HPDE6-E6E7 (cell line): ENCODE measurements around the gene MAPK10.

Experiments
- DNase-seq: peaks from one replicate; pipeline ENCODE4 v3.0.0; 2011; ENCODE audit warnings: missing footprints; ENCODE audit errors: extremely low spot score

MAPK10 gene

GRCh38 chr4:86359944-86360478 is at the start of gene MAPK10:
TSS of gene MAPK10 (minus strand) at chr4:86360053.
- DNase-seq = no peak

- no peak for DNase-seq
Observed at GRCh38 chr4:86403575-86403974, 43.7 kb upstream of the MAPK10 start.

- no peak for DNase-seq
Observed at GRCh38 chr4:86401826-86402225, 42.0 kb upstream of the MAPK10 start.

GRCh38 chr4:86400216-86400615 is 40.4 kb upstream of the MAPK10 start:
- no peak for DNase-seq

DNA sequence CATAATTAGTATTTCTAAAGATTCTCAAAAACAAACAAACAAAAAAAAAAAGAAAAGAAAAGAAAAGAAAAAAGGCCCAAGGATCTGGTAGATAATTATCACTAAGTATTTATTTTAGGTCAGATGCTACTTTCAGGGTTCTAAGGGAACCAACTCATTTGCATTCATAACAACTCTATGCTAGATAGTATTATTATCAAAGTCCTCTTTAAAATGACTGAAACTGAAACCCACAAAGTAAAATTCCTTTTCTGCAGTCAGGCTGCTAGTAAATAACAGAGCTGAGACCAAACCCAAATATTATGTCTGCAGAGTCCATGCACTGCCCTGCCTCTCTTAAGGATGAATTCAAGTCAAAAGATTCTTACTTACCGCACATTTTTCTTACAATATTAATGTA is 38.3 kb upstream of the MAPK10 start:
- DNase-seq = no peak

DNA sequence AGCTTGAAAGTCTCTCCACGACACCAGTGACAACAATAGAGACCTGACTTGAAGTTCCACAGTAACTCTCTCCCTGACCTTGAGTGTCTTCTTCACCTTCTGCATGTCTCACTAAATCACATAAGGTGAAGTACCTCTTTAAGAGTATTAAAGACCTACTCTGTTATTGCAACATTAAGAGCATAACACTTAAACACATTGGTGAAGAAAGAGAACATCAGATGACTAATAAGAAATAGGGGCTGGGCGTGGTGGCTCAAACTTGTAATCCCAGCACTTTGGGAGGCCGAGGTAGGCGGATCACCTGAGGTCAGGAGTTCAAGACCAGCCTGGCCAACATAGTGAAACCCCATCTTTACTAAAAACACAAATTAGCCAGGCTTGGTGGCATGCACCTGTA is 33.9 kb upstream of the MAPK10 start:
- DNase-seq = no peak

- no peak for DNase-seq
Observed at GRCh38 chr4:86389664-86390063, 29.8 kb upstream of the MAPK10 start.

DNA sequence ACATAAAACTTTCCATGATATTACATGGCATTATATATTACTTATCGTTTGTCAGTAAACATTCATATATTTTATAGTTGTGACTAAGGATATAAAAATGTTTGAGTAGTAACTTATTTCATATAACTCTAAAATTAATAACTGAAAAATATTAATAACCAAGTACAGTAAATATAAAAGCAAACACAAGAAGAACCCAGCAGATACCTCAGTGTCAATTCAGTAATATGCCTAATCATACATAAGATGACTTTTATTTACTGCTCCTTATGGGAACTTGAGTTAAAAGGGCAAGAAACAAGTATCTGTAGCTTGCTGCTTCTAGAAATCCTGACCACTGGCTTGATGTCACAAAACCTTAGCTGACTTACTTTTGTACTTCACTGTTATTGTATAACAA is 28.4 kb upstream of the MAPK10 start:
- DNase-seq = no peak

DNA sequence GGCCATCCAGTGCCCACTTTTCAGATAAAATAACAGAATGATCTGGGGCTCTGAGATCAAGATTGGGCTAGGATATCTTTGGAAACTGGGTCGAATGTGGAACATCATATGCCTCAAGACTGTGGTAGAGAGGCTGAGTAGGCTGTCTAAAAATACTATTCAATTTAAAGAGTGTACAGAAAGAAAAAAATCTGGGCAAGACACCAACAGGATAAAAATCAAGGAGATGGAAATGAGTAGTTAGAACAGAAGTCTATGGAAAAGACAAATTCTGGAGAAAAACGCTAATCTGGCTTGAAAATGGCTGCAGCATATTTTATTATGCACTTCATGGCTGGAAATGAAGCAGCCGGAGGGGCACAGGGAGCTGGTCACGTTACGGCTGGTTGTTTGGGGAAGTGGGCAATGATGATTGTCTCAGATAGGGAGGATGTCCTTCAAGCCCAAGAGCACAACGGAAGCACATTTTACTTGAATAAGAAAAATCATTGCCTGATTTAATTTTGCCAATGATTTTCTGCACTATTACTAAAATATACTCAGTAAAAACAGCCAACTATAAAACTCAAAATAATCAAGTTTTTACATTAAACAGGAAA is 27.1 kb upstream of the MAPK10 start:
- no peak for DNase-seq

GRCh38 chr4:86386201-86386600 is 26.3 kb upstream of the MAPK10 start:
- no peak for DNase-seq

GRCh38 chr4:86381431-86381830 is 21.6 kb upstream of the MAPK10 start:
- no peak for DNase-seq

GRCh38 chr4:86380181-86380724 is 20.4 kb upstream of the MAPK10 start:
- no peak for DNase-seq

- DNase-seq = no peak
Observed at GRCh38 chr4:86376850-86377249, 17.0 kb upstream of the MAPK10 start.

DNA sequence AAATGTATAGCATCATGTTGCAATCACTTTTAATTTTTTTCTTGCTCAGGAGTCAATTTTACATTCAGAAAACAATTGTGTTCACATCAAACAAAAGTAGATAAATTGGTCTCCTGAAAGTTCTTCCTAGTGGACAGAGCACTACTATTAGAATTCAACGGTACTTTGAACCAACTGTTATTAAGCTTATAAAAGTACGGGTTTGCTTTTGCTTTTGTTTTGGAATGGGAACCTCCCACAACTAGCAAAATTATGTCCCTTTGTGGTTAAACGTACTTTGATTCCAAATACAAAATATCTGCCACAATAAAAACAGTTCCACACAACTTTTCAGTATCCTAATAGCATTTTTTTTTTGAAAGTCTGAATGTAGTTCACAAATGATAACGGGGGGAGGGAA is 8.6 kb upstream of the MAPK10 start:
- no peak for DNase-seq

DNA sequence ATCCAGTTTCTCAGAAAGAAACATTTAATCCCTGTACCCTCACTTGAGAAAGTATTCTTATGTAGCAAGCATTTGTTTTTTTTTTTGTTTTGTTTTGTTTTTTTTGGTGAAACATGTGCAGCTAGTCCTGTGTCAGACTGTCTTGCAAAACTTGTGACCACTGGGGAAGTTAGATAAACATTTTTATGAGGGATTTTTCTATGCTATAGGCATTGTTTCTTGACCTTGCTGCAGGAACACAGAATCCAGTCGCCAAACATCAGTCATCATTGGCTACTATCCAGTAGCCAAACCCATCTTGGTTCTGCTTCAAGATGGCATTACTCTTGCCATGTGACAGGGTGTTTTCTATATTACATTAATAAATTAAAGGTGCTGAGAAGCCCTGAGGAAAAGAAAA is 7.7 kb upstream of the MAPK10 start:
- no peak for DNase-seq

GRCh38 chr4:86366920-86367319 is 7.1 kb upstream of the MAPK10 start:
- no peak for DNase-seq

GRCh38 chr4:86362510-86362909 is 2.7 kb upstream of the MAPK10 start:
- no peak for DNase-seq

DNA sequence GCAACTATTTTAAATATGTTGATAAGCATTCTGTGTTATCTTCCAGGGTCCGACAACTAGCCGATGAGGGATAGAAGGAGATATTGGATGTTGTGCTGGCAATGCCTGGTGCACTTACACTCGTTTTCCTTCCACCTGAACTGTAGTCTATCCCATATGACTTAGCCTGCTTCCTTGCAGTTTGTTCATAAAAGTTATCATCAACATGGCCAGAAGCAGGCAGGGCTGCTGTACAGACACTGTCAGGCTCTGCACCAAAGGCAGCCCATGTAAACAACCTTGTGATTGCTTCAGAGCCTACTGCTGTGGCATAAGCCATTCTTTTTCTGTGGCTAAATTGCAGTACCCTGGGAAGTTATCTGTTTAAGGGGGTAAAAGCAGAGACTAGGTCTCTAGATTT is 1.6 kb downstream of the MAPK10 start:
- DNase-seq = no peak

DNA sequence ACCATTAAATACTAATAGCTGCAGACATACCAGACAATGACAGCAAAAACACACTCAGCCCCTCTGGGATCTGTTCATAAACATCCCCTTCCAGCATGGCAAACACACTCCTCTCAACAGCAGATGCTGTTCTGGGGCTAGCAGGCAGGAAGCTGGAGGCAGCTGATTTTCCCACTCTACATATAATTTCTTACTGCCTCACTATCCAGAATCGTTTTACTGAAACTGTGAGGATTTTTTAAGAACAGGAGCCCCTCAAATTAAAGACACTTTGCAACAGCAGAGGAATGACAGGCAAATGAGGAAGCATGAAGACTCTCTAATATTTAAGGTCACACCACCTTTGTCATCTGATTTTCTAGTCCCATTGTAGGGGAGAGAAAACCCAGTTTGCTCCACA is 2.2 kb downstream of the MAPK10 start:
- no peak for DNase-seq

DNA sequence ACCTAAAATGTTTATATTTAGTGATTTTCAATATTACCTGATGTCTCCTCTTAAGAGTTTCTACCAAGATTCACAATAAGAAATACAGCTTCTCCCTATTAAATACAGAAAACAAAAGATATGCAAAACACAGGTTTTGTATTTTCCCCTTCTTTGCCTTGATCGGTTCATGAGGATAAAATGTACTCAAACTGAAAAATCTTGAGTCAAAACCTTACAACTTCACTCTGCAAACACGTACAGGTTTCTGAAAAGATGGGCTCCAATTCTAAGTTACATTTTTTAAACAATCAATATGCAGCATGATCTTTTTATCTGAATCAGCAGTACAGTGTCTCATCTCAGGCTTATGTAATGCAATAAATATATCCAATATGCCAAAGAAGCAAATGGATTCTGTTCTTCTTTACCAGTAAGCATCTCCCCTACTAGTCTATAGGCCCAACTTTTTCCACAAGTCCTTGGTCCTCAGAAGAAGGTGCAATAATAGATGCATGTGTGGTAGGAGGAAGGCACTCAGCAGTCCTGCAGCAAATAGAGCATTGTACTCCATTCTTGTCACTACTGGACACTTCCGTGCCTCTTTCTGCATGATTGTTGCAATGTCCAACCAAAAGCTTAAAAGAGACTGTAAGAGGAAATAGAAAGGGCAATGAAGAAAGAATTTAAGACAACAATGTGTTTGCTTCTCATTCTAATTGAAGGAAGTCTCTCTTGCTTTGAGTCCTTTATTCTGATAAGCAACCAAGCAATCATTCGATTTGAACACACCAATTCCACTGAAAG is 3.2 kb downstream of the MAPK10 start:
- DNase-seq = no peak

DNA sequence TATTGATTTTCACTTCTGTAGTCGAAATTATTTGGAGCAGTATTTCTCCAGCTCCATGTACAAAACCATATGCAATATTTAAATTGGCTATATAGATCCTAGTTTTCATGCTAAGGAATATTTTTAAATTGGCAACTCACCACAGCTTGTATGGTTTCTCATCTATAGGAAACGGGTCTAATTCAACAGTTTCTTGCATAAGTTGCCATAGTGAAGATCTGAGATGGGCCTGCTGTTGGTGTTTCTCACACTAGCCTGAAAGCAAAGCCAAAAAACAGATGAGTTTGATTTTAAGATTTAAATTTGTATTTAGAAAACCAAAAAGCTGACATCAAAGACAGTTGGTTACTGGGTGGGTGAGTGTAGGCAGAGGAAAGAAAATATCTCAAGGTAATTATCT is 5.5 kb downstream of the MAPK10 start:
- no peak for DNase-seq

DNA sequence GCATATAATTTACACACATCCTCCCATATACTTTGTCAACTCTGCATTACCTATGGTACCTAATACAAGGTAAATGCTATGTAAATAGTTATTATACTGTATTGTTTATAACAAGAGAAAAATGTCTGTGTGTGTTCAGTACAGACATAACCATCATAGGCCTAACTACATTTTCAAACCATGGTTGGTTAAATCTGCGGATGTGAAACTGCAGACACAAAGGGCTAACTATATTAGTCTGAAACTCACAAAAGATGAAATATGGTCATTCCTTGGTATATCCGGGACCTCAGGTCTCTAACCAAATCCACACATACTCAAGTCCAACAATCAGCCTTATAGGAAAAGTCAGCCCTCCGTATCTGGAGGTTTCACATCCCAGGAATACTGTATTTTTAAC is 13.5 kb downstream of the MAPK10 start:
- DNase-seq = no peak

GRCh38 chr4:86344127-86344526 is 15.7 kb downstream of the MAPK10 start:
- no peak for DNase-seq
